HCT116 (cell line): ENCODE results near the gene WWOX.

Experiments used
- CEBPB ChIP-seq: IDR thresholded peaks from 2 replicates; pipeline ENCODE4 v1.6.1; 2012; ENCODE audit warnings: low read depth
- EGR1 ChIP-seq: IDR thresholded peaks from 2 replicates; pipeline ENCODE4 v1.6.1; 2012; ENCODE audit warnings: low read depth
- MAX ChIP-seq: IDR thresholded peaks from 2 replicates; pipeline ENCODE4 v1.6.1; 2012
- SIN3A ChIP-seq: IDR thresholded peaks from 2 replicates; pipeline ENCODE4 v1.6.1; 2012; ENCODE audit warnings: low read depth

- TF ChIP-seq EGR1, result no peak
- no peak for TF ChIP-seq SIN3A
- no peak for TF ChIP-seq MAX
- TF ChIP-seq CEBPB, result no peak
Measured at GRCh38 chr16:78464833-78465232, 365.4 kb downstream of the WWOX start.
